22Rv1 (cell line): ENCODE data around the gene ADGRB2.

ENCODE experiments used
- CTCF ChIP-seq: fragments of 450-650 bp; IDR thresholded peaks from 2 replicates; pipeline ENCODE4 v1.5.1; 2017; ENCODE audit warnings: mild to moderate bottlenecking
- ZFX ChIP-seq: fragments of 450-650 bp; IDR thresholded peaks from 2 replicates; pipeline ENCODE4 v1.6.1; 2017; ENCODE audit warnings: antibody characterized with exemption, borderline replicate concordance

GRCh38 chr1:31753707-31754349 is 10.3 kb downstream of the ADGRB2 start:
- TF ChIP-seq CTCF (no peak), ZFX (no peak)
